K562 (cell line): ENCODE data around the gene DCAF4. TPM values are rescaled to one million over a fixed set of nuclear protein-coding genes. Genes with fewer than 3 reads are reported as not detected.

Experiments
- ATAC-seq: fragments of 200-7000 bp; cut with Tn5 transposase; 3 replicates; pipeline ENCODE4 v1.9.1; 2020; ENCODE audit warnings: moderate library complexity
- BruUV-seq: library from RNA; stranded (reverse); fragments of 400-500 nt; replicated peaks from 2 replicates; lab custom pipeline; 2021; lab: Mats Ljungman, UMichigan
- CTCF ChIA-PET: fragments of 300-600 bp; formaldehyde crosslinking; extraction: SDS; loops from one replicate; lab custom pipeline; 2021; ENCODE audit warnings: low intra/inter-chr PET ratio; lab: Yijun Ruan, JAX
- POLR2A ChIA-PET: fragments of 300-600, 350-650 bp; sonication (Branson Sonifier 250); formaldehyde crosslinking; extraction: SDS; loops from one replicate; lab custom pipeline; 2021; ENCODE audit warnings: antibody characterized with exemption, inconsistent platforms; lab: Yijun Ruan, JAX
- DNase-seq, 4 experiments: peaks; one replicate each; pipeline versions ENCODE4 v3.0.0 to v3.0.0-alpha.2; 2011 to 2018; ENCODE audit warnings: low spot score in 3 of 4, mixed read lengths in 3 of 4; ENCODE audit errors: extremely low read depth in 1 of 4
- FAIRE-seq: peaks from 2 replicates; lab custom pipeline; 2011; peaks lifted over from hg19 to GRCh38; lab: Jason Lieb, UNC
- H2AFZ ChIP-seq: 2 replicates; pipeline ENCODE4 v1.6.0; 2011; ENCODE audit warnings: low read depth, low read length, control low read depth, inconsistent platforms
- H3K27ac ChIP-seq: fragments of 200-600 bp; 3 replicates; pipeline ENCODE4 v1.8.0; 2011; ENCODE audit warnings: low read depth, mild to moderate bottlenecking, control low read depth, inconsistent platforms, low read length, moderate library complexity, mixed read lengths; ENCODE audit errors: extremely low read depth
- H3K27me3 ChIP-seq, 2 experiments: fragments of 300-600 bp in 1 of 2; 2 replicates in 1 of 2; 3 replicates in 1 of 2; pipeline versions ENCODE4 v1.6.0 to v1.8.0; 2011; ENCODE audit warnings: inconsistent platforms in 2 of 2, low read length in 2 of 2, mild to moderate bottlenecking in 1 of 2, mixed read lengths in 1 of 2, moderate library complexity in 1 of 2; ENCODE audit not compliant: control insufficient read depth in 2 of 2, insufficient read depth in 2 of 2
- H3K36me3 ChIP-seq: fragments of 300-600 bp; 3 replicates; pipeline ENCODE4 v1.8.0; 2011; ENCODE audit warnings: mild to moderate bottlenecking, low read length, inconsistent platforms; ENCODE audit not compliant: control insufficient read depth, insufficient read depth
- H3K4me1 ChIP-seq, 2 experiments: fragments of 200-600 bp in 1 of 2; replicated peaks in 1 of 2; 2 replicates in 1 of 2; 3 replicates in 1 of 2; pipeline versions ENCODE4 v1.5.1 to v1.8.0; 2011; ENCODE audit warnings: inconsistent platforms in 2 of 2, low read length in 2 of 2, mild to moderate bottlenecking in 1 of 2, mixed read lengths in 1 of 2, moderate library complexity in 1 of 2; ENCODE audit not compliant: control insufficient read depth in 2 of 2, insufficient read depth in 2 of 2
- H3K4me2 ChIP-seq: 2 replicates; pipeline ENCODE4 v1.6.1; 2011; ENCODE audit warnings: low read length, control low read depth, inconsistent platforms, mixed read lengths; ENCODE audit not compliant: insufficient read depth
- H3K4me3 ChIP-seq: fragments of 200-600 bp; sonication (generic), shearing (Covaris generic); 2 replicates; pipeline ENCODE4 v1.5.1; 2016; ENCODE audit warnings: control low read depth, inconsistent platforms
- H3K79me2 ChIP-seq: fragments of 200-600 bp; 3 replicates; pipeline ENCODE4 v1.8.0; 2011; ENCODE audit warnings: low read length, inconsistent platforms; ENCODE audit not compliant: control insufficient read depth, insufficient read depth
- H3K9ac ChIP-seq, 2 experiments: 2 replicates each; pipeline versions ENCODE4 v1.6.0 to v1.6.1; 2011; ENCODE audit warnings: low read depth in 2 of 2, low read length in 2 of 2, control low read depth in 1 of 2, inconsistent platforms in 1 of 2, mild to moderate bottlenecking in 1 of 2, mixed read lengths in 1 of 2; ENCODE audit not compliant: insufficient read depth in 1 of 2
- H3K9me1 ChIP-seq: one replicate; pipeline ENCODE4 v1.6.0; 2011; ENCODE audit warnings: inconsistent platforms, mild to moderate bottlenecking, low read length, moderate library complexity; ENCODE audit not compliant: control insufficient read depth, insufficient read depth
- H3K9me3 ChIP-seq: replicated peaks from 2 replicates; pipeline ENCODE4 v1.5.1; 2011; ENCODE audit warnings: low read depth, low read length, inconsistent platforms; ENCODE audit not compliant: control insufficient read depth, insufficient read depth
- H4K20me1 ChIP-seq: replicated peaks from 2 replicates; pipeline ENCODE4 v1.6.1; 2011; ENCODE audit warnings: low read length, inconsistent platforms, mixed read lengths; ENCODE audit not compliant: control insufficient read depth, insufficient read depth
- CREB5 ChIP-seq: fragments of 250-450 bp; sonication (Bioruptor Pico); IDR thresholded peaks from 2 replicates; pipeline ENCODE4 v1.5.0; 2020; ENCODE audit warnings: mild to moderate bottlenecking
- PPARD ChIP-seq: fragments of 250-450 bp; sonication (Bioruptor Pico); IDR thresholded peaks from 2 replicates; pipeline ENCODE4 v1.8.0; 2022; ENCODE audit warnings: inconsistent platforms, mild to moderate bottlenecking, moderate library complexity
- RAD51 ChIP-seq: fragments of 450-650 bp; IDR thresholded peaks from 2 replicates; pipeline ENCODE4 v1.7.1; 2016; ENCODE audit warnings: low read depth, mild to moderate bottlenecking, borderline replicate concordance
- SMAD4 ChIP-seq: fragments of 250-450 bp; sonication (Bioruptor Pico); conservative IDR thresholded peaks from 2 replicates; pipeline ENCODE4 v1.8.0; 2021; ENCODE audit warnings: inconsistent platforms, mild to moderate bottlenecking, moderate library complexity
- ZNF217 ChIP-seq: sonication (generic); formaldehyde crosslinking; IDR thresholded peaks from 2 replicates; pipeline ENCODE4 v1.8.0; 2022; ENCODE audit warnings: mild to moderate bottlenecking, missing genetic modification reagents
- WGBS: fragments of 100-300 bp; shearing (Covaris generic); methylation state at CpG from one replicate; pipeline ENCODE4 v1.1.6; 2016; ENCODE audit warnings: low coverage, mixed read lengths; ENCODE audit not compliant: insufficient coverage; ENCODE audit errors: missing lambda C conversion rate; 5-methylcytosine and 5-hydroxymethylcytosine counted together
- in situ Hi-C: fragments of 300-500 bp; cut with MboI; formaldehyde crosslinking; loops from 4 replicates; pipeline ENCODE4 v1.15.0; 2018; ENCODE audit warnings: inconsistent platforms, mixed read lengths
- intact Hi-C: fragments of 100-400 bp; cut with micrococcal nuclease; formaldehyde crosslinking; loops from 2 replicates; pipeline ENCODE4 v1.14.2; 2022
- polyA plus RNA-seq, 8 experiments: library from polyadenylated mRNA; depleted of rRNA in 4 of 8; stranded (reverse) in 5 of 8; unstranded in 3 of 8; fragments of >200 nt; fragmentation: Nextera tagmentation in 2 of 8; fragmentation: Illumina TruSeq in 1 of 8; extraction: Ambion mirVana in 2 of 8; extraction: Trizol in 1 of 8; gene quantifications; 2 replicates each; pipeline versions ENCODE4 v1.2.1 to v1.2.3, GENCODE V29; 2011 to 2014; ENCODE audit warnings: inconsistent platforms in 1 of 8, missing spikeins in 1 of 8
- total RNA-seq, 7 experiments: library from RNA; depleted of rRNA in 6 of 7; stranded (reverse); fragments of >200 nt in 6 of 7; fragmentation: Illumina TruSeq in 2 of 7; extraction: Trizol in 2 of 7; gene quantifications; 2 replicates each; pipeline versions ENCODE4 v1.2.1 to v1.2.3, GENCODE V29; 2011 to 2021; ENCODE audit warnings: low replicate concordance in 1 of 7
- TF ChIP-seq, protein P1 (sequence below): fragments of 450-650 bp; IDR thresholded peaks from 2 replicates; pipeline ENCODE4 v1.6.1; 2016

The DCAF4 gene
- total and polyA plus RNA-seq, 9 of the 15 experiments (the other 6 are each of a cell fraction or from before 2014, with no cell fraction given), result 2.7 to 49.2 (median 22.9) TPM

DNA sequence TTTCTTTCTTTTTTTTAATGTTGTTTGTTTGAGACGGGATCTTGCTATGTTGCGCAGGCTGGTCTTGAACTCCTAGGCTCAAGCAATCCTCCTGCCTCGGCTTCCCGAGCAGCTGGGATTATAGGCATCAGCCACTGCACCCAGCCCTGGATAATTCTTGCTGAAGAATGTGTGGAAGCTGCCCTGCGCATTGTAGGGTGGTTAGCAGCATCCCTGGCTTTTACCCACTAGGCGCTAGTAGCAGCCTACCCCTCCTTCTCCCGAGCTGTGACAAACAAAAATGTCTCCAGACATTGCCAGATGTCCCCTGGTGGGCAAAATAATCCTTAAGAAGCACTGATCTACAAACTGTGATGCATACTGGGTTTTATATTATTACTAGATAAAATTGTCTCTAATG, 6.6 kb downstream of the DCAF4 start:
- Histone ChIP-seq H3K27me3 (no peaks in the 10 kb centered on the region), H4K20me1 (no peaks in the 10 kb centered on the region), H3K4me1 (peaks cover 0 to 22% of the 10 kb centered on the region in 2 experiments; a peak in 2 of 5 replicates), H3K4me2 (no peak overlapping the region), H3K4me3 (no peak overlapping the region), H3K79me2 (peaks cover 81% of the 10 kb centered on the region), H3K9me3 (no peaks in the 10 kb centered on the region), H3K9ac (no peak overlapping the region), H3K36me3 (peaks cover 12% of the 10 kb centered on the region; the same call in 1 of the 3 replicates), H3K27ac (no peak overlapping the region), H2AFZ (no peak overlapping the region), H3K9me1 (no peaks in the 10 kb centered on the region)
- no peak for DNase-seq
- intact Hi-C loops, result no loop called here
- 89% methylated on average over 5 of the region's 7 CpGs for WGBS
- ChIA-PET CTCF (no interaction called here), POLR2A (no interaction called here)
- TF ChIP-seq ZNF217 (CRISPR knock-in tag) (no peak), PPARD (CRISPR knock-in tag) (no peak)
- TF ChIP-seq, protein P1, sequence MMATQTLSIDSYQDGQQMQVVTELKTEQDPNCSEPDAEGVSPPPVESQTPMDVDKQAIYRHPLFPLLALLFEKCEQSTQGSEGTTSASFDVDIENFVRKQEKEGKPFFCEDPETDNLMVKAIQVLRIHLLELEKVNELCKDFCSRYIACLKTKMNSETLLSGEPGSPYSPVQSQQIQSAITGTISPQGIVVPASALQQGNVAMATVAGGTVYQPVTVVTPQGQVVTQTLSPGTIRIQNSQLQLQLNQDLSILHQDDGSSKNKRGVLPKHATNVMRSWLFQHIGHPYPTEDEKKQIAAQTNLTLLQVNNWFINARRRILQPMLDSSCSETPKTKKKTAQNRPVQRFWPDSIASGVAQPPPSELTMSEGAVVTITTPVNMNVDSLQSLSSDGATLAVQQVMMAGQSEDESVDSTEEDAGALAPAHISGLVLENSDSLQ, result no peak
- in situ Hi-C loops, result no loop called here
- no peak for ATAC-seq
- no TSS peak for BruUV-seq
- FAIRE-seq, result no peak

DNA sequence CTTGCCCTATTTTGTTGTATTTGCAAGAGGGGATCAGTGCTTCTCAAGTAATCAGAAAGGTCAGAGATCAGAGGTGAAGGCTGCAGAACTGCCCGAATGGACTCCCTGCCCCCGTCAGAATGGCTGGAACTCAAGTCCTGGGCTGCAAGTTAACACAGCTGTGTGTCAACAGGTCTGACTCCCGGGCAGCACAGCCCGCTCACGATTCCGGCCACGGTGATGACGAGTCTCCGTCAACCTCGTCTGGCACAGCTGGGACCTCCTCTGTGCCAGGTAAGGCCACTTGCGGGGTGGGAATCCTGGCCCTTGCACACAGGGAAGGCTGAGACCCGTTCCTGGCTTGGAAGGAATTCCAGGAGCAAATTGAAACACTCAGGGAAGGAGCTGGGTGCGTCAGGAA, 13.4 kb downstream of the DCAF4 start:
- no peak for FAIRE-seq
- Histone ChIP-seq H3K4me1 (no peaks in the 10 kb centered on the region), H3K27me3 (no peaks in the 10 kb centered on the region), H3K36me3 (peaks cover 59% of the 10 kb centered on the region; the same call in 2 of the 3 replicates), H3K9ac (no peak overlapping the region; a peak in 1 of 4 replicates), H3K4me3 (no peak overlapping the region), H3K27ac (no peak overlapping the region), H2AFZ (no peak overlapping the region), H3K9me3 (no peaks in the 10 kb centered on the region), H3K9me1 (no peaks in the 10 kb centered on the region), H3K79me2 (peaks cover 21% of the 10 kb centered on the region), H3K4me2 (no peak overlapping the region), H4K20me1 (no peaks in the 10 kb centered on the region)
- POLR2A ChIA-PET, result interaction anchor here (0.6 to 1.5 kb wide), 2 partner anchors 12 to 90 kb away, joined by 3 read pairs; no protein-coding TSS in a partner anchor
- intact Hi-C loops (no loop called here), in situ Hi-C loops (no loop called here)
- DNase-seq, result no peak
- BruUV-seq, result no TSS peak
- CTCF ChIA-PET, result no interaction called here
- no peak for ATAC-seq
- WGBS, result 77% methylated on average over 11 of the region's 13 CpGs
- TF ChIP-seq CREB5 (CRISPR knock-in tag) (no peak), SMAD4 (CRISPR knock-in tag) (no peak), RAD51 (no peak)
